Stomach (tissue), 9 donors: ENCODE results near the gene CLCN3. TPM values are rescaled to one million over a fixed set of nuclear protein-coding genes. Genes with fewer than 3 reads are reported as not detected.
"Not testable (repeated sequence)": the region's sequence is repeated elsewhere in the genome, so short reads cannot be mapped to it uniquely, and the experiment has no call there.

Experiments used
- DNase-seq, 2 donors: peaks; one replicate each; pipeline versions ENCODE4 v3.0.0 to v3.0.0-alpha.2; 2013 to 2019
- H3K27ac ChIP-seq, 5 donors: fragments of 200-600 bp in 4 of 5; sonication (generic) in 4 of 5; one replicate each; pipeline ENCODE4 v1.5.1; 2013 to 2019; ENCODE audit warnings: mild to moderate bottlenecking in 1 of 5, moderate library complexity in 1 of 5
- H3K27me3 ChIP-seq, 3 donors: fragments of 200-600 bp; sonication (generic); one replicate each; pipeline ENCODE4 v1.5.1; 2017 to 2019; ENCODE audit warnings: mixed run types in 1 of 3
- H3K36me3 ChIP-seq, 4 donors: fragments of 200-600 bp; sonication (generic); 1 replicate in 3 of 4; 2 replicates in 1 of 4; pipeline ENCODE4 v1.5.1; 2016 to 2019
- H3K4me1 ChIP-seq, 4 donors: fragments of 200-600 bp; sonication (generic); one replicate each; pipeline ENCODE4 v1.5.1; 2016 to 2019
- H3K4me3 ChIP-seq, 4 donors: fragments of 200-600 bp; sonication (generic) in 3 of 4; one replicate each; pipeline ENCODE4 v1.5.1; 2016 to 2019; ENCODE audit warnings: mild to moderate bottlenecking in 1 of 4
- H3K9me3 ChIP-seq, 4 donors: fragments of 200-600 bp; sonication (generic); one replicate each; pipeline ENCODE4 v1.5.1; 2016 to 2019
- EP300 ChIP-seq: sonication (generic); formaldehyde crosslinking; IDR thresholded peaks from one replicate; pipeline ENCODE4 v1.6.1; 2017; ENCODE audit warnings: antibody characterized with exemption
- POLR2A ChIP-seq, 4 donors: fragments of 450-650 bp; IDR thresholded peaks; one replicate each; pipeline ENCODE4 v1.6.1; 2016; ENCODE audit warnings: antibody characterized with exemption in 4 of 4, control low read depth in 2 of 4, mild to moderate bottlenecking in 1 of 4, moderate library complexity in 1 of 4
- POLR2AphosphoS5 ChIP-seq, 3 donors: sonication (generic); formaldehyde crosslinking; IDR thresholded peaks; one replicate each; pipeline ENCODE4 v1.6.1; 2016; ENCODE audit warnings: antibody characterized with exemption in 3 of 3
- WGBS, 5 donors: extraction: QIAGEN DNeasy Blood & Tissue Kit in 3 of 5; methylation state at CpG; one replicate each; pipeline versions ENCODE4 v1.1.5 to v1.1.7; 2013 to 2018; 5-methylcytosine and 5-hydroxymethylcytosine counted together
- intact Hi-C: fragments of 100-400 bp; cut with DNase I; formaldehyde crosslinking; loops from one replicate; pipeline ENCODE4 v1.15.1; 2023; ENCODE audit warnings: low total_unique reads
- polyA plus RNA-seq, 3 donors: library from polyadenylated mRNA; stranded (reverse); fragments of 200-250 nt; gene quantifications; one replicate each; pipeline ENCODE4 v1.2.3, GENCODE V29; 2013
- total RNA-seq, 5 donors: library from RNA; depleted of rRNA; stranded (reverse); fragments of >200 nt; gene quantifications; one replicate each; pipeline versions ENCODE4 v1.1.0 to v1.2.3, GENCODE V29; 2014 to 2016
- TF ChIP-seq, protein P1 (sequence below), 7 experiments: fragments of 450-650 bp in 4 of 7; fragments of 200-600 bp in 3 of 7; sonication (generic) in 3 of 7; IDR thresholded peaks; one replicate each; pipeline ENCODE4 v1.5.1; 2016 to 2019; ENCODE audit warnings: antibody characterized with exemption in 7 of 7, control low read depth in 2 of 7, mild to moderate bottlenecking in 1 of 7
- donor health status: healthy with polysubstance abuse.
- donor health status: Bipolar disorder and iron deficiency.
- donor health status: healthy.

The CLCN3 gene
- total and polyA plus RNA-seq, 8 donors, result 2.3 to 228 (median 8.9) TPM

DNA sequence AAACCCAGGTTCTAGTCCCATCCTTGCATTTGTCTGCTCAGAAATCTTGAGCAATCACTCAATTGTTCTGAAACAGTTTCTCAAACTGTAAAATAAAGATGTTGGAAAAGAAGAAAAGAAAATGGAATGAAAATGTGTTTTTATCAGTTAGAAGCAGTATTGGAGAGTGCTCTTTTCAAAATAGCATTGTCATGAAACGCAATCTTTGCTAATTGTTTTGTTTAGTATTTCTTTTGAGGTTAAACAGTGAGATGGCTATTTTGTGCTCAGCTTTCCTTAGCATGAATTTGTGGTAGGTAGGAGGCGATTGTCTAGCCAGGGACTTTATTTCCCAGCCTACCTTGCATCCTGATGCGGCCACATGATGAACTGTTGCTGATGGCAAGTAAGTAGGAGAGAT is 148.0 kb downstream of the CLCN3 start:
- Histone ChIP-seq H3K4me1 (peaks cover 0 to 11% (median 0%) of the 10 kb centered on the region in 4 donors), H3K36me3 (no peaks in the 10 kb centered on the region), H3K9me3 (no peaks in the 10 kb centered on the region), H3K4me3 (no peak overlapping the region), H3K27ac (no peak overlapping the region), H3K27me3 (no peaks in the 10 kb centered on the region)
- intact Hi-C loops, result no loop called here
- DNase-seq, result no peak
- TF ChIP-seq POLR2AphosphoS5 (IDR thresholded peaks at IDR 0.05) (no peak), EP300 (no peak), POLR2A (IDR thresholded peaks at IDR 0.05) (no peak)
- TF ChIP-seq, protein P1, sequence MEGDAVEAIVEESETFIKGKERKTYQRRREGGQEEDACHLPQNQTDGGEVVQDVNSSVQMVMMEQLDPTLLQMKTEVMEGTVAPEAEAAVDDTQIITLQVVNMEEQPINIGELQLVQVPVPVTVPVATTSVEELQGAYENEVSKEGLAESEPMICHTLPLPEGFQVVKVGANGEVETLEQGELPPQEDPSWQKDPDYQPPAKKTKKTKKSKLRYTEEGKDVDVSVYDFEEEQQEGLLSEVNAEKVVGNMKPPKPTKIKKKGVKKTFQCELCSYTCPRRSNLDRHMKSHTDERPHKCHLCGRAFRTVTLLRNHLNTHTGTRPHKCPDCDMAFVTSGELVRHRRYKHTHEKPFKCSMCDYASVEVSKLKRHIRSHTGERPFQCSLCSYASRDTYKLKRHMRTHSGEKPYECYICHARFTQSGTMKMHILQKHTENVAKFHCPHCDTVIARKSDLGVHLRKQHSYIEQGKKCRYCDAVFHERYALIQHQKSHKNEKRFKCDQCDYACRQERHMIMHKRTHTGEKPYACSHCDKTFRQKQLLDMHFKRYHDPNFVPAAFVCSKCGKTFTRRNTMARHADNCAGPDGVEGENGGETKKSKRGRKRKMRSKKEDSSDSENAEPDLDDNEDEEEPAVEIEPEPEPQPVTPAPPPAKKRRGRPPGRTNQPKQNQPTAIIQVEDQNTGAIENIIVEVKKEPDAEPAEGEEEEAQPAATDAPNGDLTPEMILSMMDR (IDR thresholded peaks at IDR 0.05), result no peak
- 82 to 93% (median 90%) methylated on average over 3 of the region's 3 CpGs for WGBS, 5 donors

DNA sequence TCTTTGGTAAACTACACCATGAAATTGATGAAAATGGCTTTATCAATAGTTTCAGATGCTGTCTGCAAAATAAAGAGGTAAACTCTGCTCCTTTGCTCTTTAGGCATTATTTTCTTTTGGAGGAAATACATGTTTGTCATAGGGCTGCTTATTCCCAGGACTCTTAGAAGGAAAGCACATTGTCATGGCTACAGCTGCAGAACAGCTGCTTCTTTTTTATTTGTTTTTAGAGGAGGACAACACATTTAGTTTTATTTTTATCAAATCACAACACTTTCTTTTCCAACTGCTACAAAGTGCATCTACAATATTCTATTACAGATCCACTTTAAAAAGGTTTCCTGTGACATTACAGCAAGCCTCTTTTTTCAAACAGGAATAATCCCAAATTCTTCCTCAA is 150.0 kb downstream of the CLCN3 start:
- TF ChIP-seq EP300 (no peak), POLR2A (IDR thresholded peaks at IDR 0.05) (no peak), POLR2AphosphoS5 (IDR thresholded peaks at IDR 0.05) (no peak)
- TF ChIP-seq, protein P1 (IDR thresholded peaks at IDR 0.05), result no peak
- DNase-seq, result peak in 1 of 2 donors; percentile 15
- peaks cover 0 to 16% (median 13%) of the 10 kb centered on the region in 3 donors for H3K27me3 ChIP-seq
- H3K4me3 ChIP-seq, result no peak overlapping the region
- H3K9me3 ChIP-seq, result no peaks in the 10 kb centered on the region
- no peak overlapping the region for H3K27ac ChIP-seq
- no peaks in the 10 kb centered on the region for H3K36me3 ChIP-seq
- H3K4me1 ChIP-seq, result peaks cover 4 to 18% (median 8%) of the 10 kb centered on the region in 4 donors
- intact Hi-C loops, result no loop called here

DNA sequence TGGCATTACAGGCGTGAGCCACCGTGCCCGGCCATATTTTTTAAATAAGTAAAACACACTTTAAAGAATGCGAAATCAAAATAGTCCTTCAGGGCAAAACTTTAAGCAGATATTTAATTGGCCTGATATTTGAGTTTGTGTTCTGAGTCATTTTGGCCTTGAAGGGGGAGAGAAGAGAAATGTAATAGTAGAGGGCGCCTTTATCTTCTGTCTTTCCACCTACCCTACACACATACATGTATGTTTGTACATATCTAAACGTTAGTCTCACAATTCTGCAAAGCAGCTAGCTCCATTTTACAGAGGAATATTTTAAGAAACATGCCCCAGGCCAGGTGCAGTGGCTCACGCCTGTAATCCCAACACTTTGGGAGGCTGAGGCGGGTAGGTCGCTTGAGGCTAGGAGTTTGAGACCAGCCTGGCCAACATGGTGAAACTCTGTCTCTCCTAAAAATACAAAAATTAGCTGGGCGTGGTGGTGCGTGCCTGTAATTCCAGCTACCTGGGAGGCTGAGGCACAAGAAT is 151.2 kb downstream of the CLCN3 start:
- Histone ChIP-seq H3K27me3 (peaks cover 0 to 26% (median 14%) of the 10 kb centered on the region in 3 donors), H3K4me1 (peaks cover 4 to 18% (median 8%) of the 10 kb centered on the region in 4 donors)
- H3K27ac ChIP-seq, DNase-seq, H3K36me3 ChIP-seq, H3K9me3 ChIP-seq, intact Hi-C loops, H3K4me3 ChIP-seq: not testable (repeated sequence)
- 82 to 86% (median 85%) methylated on average over 11 of the region's 11 CpGs for WGBS, 5 donors

Other genes starting within 250 kb of the CLCN3 start
- gene NEK1, start 8.0 kb upstream of the CLCN3 start, total RNA-seq, result 10 to 100 TPM in 2 of 5 donors, 1 to 10 TPM in 3; 1.2 to 28.6 (median 8.0) TPM
- gene NEK1, start 8.0 kb upstream of the CLCN3 start, polyA plus RNA-seq, result 1 to 10 TPM; 3.8 to 5.8 (median 5.2) TPM
- gene HPF1, start 137.4 kb downstream of the CLCN3 start, total RNA-seq, result 10 to 100 TPM in 1 of 5 donors, 1 to 10 TPM in 2, under 1 TPM in 1, not detected in 1; 0.58 to 20.4 (median 3.5) TPM
- 10 to 100 TPM; 22.5 to 27.1 (median 22.8) TPM for gene HPF1, start 137.4 kb downstream of the CLCN3 start, polyA plus RNA-seq